GM21737 (cell line): ENCODE data around the gene TEX12.

Experiments
- ATAC-seq: cut with Tn5 transposase; IDR thresholded peaks from one replicate; pipeline ENCODE4 v1.9.1; 2021; ENCODE audit warnings: mild to moderate bottlenecking, moderate library complexity; ENCODE audit not compliant: unreplicated experiment

The TEX12 gene

DNA sequence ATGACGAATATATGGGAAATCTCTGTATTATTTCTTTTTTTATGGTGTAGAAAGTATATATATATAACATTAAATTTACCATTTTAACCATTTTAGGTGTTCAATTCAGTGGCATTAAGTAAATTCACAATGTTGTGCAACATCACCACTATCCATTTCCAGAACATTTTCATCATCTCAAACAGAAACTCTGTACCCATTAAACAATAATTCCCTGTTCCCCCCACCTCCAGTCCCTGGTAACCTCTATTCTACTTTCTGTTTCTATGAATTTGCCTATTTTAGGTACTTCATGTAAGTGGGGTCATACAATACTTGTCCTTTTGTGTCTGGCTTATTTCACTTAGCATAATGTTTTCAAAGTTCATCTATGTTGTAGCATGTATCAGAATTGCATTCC, 43.7 kb downstream of the TEX12 start:
- no peak for ATAC-seq

DNA sequence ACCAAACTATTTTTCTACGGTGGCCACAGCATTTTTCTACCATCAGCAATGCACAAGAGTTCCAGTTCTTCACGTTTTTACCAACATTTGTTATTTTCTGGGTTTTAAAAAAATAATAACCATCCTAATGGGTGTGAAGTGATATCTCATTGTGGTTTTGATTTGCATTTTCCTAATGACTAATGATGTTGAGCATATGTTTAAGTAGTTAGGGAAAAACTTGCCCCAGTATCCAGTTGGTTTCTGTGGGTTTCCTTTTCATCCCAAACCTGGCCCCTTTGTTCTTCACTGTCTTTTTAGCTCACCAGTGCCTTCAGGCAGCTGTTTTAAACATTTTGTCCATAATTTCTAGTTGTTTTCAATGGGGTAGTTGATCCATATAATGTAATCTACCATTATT, 44.4 kb downstream of the TEX12 start:
- no peak for ATAC-seq

DNA sequence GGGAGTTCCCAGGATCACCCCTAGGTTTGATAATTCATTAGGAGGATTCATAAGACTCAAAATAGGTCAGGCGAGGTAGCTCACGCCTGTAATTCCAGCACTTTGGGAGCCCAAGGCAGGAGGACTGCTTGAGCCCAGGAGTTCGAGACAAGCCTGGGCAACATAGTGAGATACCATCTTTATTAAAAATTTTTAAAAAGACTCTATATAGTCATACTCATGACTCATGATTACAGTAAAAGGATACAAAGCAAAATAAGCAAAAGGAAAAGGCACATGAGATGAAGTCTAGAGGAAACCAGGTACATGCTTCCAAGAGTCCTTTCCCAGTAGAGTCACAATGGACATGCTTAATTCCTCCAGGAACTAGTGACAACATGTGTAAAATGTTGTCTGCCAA, 45.1 kb downstream of the TEX12 start:
- no peak for ATAC-seq

DNA sequence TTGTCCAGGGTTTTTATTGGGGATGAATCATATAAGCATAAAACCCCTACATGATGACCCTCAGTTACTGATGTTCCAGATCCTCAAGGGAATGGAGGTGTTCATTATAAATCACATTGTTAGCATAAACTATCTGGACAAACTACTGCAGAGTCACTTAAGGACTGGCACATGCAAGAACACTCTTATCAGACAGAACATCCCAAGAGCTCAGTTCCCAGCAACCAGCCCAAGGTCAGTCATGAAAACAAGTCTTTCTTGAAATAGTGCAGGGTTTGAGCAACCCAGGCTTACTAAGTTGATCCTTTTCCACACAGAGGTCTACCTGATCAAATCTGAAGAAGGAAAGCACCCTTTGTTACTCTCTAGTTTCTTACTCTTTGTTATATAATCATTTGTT, 45.5 kb downstream of the TEX12 start:
- ATAC-seq, result no peak

GRCh38 chr11:112213753-112214152, 46.6 kb downstream of the TEX12 start:
- no peak for ATAC-seq

DNA sequence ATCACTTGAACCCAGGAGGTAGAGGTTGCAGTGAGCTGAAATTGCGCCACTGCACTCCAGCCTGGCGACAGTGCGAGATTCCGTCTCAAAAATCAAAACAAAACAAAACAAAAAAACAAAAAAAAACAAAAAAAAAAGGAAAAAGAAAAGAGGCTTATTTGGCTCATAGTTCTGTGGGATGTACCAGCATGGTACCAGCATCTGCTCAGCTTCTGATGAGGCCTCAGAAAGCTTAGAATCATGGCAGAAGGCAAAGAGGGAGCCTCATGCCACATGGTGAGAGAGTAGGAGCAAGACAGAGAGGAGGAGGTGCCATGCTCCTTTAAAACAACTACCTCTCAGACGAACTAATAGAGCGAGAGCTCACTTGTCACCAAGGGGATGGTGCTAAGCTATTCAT, 48.4 kb downstream of the TEX12 start:
- ATAC-seq, result no peak

DNA sequence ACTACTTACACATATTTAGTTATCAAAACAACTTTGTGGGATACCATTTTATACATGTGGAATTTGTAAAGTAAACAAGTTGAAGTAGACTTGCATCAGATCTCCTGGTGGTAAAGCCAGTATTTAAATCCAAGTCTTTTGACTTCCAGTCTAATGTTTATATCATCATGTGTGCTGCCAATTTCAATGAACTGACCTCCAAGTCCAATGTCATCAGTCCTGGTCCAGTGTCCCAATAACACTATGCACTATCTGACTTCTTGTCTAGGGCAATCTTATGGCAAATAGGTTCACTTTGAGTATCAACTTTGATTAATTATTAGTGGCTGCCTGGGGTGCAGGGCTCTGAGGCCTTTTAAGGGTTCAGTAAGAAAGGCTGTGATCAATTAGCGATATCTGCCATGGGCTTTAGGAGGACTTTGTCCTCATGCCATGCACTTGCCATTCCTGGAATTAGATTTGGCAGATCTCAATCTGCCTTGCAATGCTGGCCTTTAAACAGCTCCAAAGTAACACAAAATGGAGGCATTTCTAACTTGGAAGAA, 49.5 kb downstream of the TEX12 start:
- ATAC-seq, result no peak

DNA sequence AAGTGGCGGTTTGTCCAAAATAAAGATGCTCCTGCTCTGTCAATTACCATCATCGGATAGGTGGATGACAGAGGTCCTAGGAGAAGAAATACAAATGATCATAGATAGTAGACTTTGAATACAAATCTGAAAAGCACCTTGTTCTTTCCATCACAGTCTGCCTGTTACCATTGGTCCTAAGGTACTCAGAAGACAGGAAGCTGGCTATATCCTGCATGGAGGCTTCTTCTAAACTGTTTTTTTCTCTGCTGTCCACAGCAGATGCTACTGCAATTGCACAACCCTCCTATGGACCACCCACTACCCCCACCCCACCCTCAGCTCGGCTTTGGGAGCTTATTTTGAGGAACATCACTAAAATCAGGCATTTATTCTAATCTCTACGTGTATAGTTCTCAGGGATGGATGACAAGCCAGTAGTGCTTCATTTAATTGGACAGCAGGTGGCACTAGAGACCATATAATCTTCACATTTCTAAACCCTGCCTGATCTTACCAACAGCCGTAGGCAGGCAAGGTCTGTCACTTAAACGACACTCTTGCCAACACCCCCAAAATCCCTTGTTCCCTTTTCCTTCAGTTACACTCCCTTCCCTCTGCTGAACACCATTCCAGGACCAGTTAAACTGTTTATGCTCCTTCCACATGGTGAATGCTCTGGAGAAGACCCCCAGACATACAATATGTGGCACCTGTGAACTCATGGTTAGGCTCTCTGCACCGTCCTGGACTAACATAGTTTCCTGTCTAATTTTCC, 52.5 kb downstream of the TEX12 start:
- peak; percentile 92 for ATAC-seq

- ATAC-seq, result no peak
These were observed 54.2 kb downstream of the TEX12 start for GRCh38 chr11:112221274-112221835.
